ENCODE results near the gene UROC1.

Gene UROC1

GRCh38 chr3:126464093-126464492 lies 53.5 kb downstream of the UROC1 start:
- TF ChIP-seq REST (IDR thresholded peaks at IDR 0.05; ENCODE audit: insufficient read depth in 1 of 2, low read depth in 2 of 2, low read length in 2 of 2) = no peak
- TF ChIP-seq SIN3A (IDR thresholded peaks at IDR 0.05; ENCODE audit: borderline replicate concordance, insufficient read depth, low read length) = no peak
- no peak for TF ChIP-seq TAF1 (IDR thresholded peaks at IDR 0.05; ENCODE audit: borderline replicate concordance, insufficient read depth, low read length)
- TF ChIP-seq FOXP2 (optimal IDR thresholded peaks at IDR 0.05; ENCODE audit: borderline replicate concordance, extremely low read depth, extremely low read length, insufficient read depth) = no peak
- TF ChIP-seq POLR2AphosphoS5 (IDR thresholded peaks at IDR 0.05; ENCODE audit: low read depth, low read length) = no peak

- no peak for TF ChIP-seq SIN3A (IDR thresholded peaks at IDR 0.05; ENCODE audit: borderline replicate concordance, insufficient read depth, low read length)
Observed at GRCh38 chr3:126463521-126463920, 54.1 kb downstream of the UROC1 start.

- TF ChIP-seq TAF1 (IDR thresholded peaks at IDR 0.05; ENCODE audit: borderline replicate concordance, insufficient read depth, low read length) (no peak), FOXP2 (optimal IDR thresholded peaks at IDR 0.05; ENCODE audit: borderline replicate concordance, extremely low read depth, extremely low read length, insufficient read depth) (no peak), SIN3A (IDR thresholded peaks at IDR 0.05; ENCODE audit: borderline replicate concordance, insufficient read depth, low read length) (no peak), POLR2AphosphoS5 (IDR thresholded peaks at IDR 0.05; ENCODE audit: low read depth, low read length) (no peak), REST (IDR thresholded peaks at IDR 0.05; ENCODE audit: insufficient read depth in 1 of 2, low read depth in 2 of 2, low read length in 2 of 2) (no peak)
Observed at GRCh38 chr3:126461450-126462070, 56.0 kb downstream of the UROC1 start.

GRCh38 chr3:126460381-126460780 lies 57.2 kb downstream of the UROC1 start:
- TF ChIP-seq FOXP2 (optimal IDR thresholded peaks at IDR 0.05; ENCODE audit: borderline replicate concordance, extremely low read depth, extremely low read length, insufficient read depth) (no peak), TAF1 (IDR thresholded peaks at IDR 0.05; ENCODE audit: borderline replicate concordance, insufficient read depth, low read length) (no peak), REST (IDR thresholded peaks at IDR 0.05; ENCODE audit: insufficient read depth in 1 of 2, low read depth in 2 of 2, low read length in 2 of 2) (no peak), POLR2AphosphoS5 (IDR thresholded peaks at IDR 0.05; ENCODE audit: low read depth, low read length) (no peak), SIN3A (IDR thresholded peaks at IDR 0.05; ENCODE audit: borderline replicate concordance, insufficient read depth, low read length) (no peak)

GRCh38 chr3:126459763-126460127 lies 57.8 kb downstream of the UROC1 start:
- no peak for TF ChIP-seq TAF1 (IDR thresholded peaks at IDR 0.05; ENCODE audit: borderline replicate concordance, insufficient read depth, low read length)

- TF ChIP-seq FOXP2 (optimal IDR thresholded peaks at IDR 0.05; ENCODE audit: borderline replicate concordance, extremely low read depth, extremely low read length, insufficient read depth) = no peak
- TF ChIP-seq TAF1 (IDR thresholded peaks at IDR 0.05; ENCODE audit: borderline replicate concordance, insufficient read depth, low read length) = no peak
- no peak for TF ChIP-seq POLR2AphosphoS5 (IDR thresholded peaks at IDR 0.05; ENCODE audit: low read depth, low read length)
- no peak for TF ChIP-seq SIN3A (IDR thresholded peaks at IDR 0.05; ENCODE audit: borderline replicate concordance, insufficient read depth, low read length)
- TF ChIP-seq REST (IDR thresholded peaks at IDR 0.05; ENCODE audit: insufficient read depth in 1 of 2, low read depth in 2 of 2, low read length in 2 of 2) = no peak
Observed at GRCh38 chr3:126459111-126459762, 58.3 kb downstream of the UROC1 start.

Measured in PFSK-1 (cell line).